NAMALWA (cell line): Measurements from ENCODE around the gene LAG3.

Source experiments
- DNase-seq: peaks from one replicate; pipeline ENCODE4 v3.0.0-alpha.2; 2015; ENCODE audit warnings: low spot score

Gene LAG3

GRCh38 chr12:6772726-6773589, 638 bp downstream of the LAG3 start:
- no peak for DNase-seq

GRCh38 chr12:6773590-6774351, 1.5 kb downstream of the LAG3 start:
- DNase-seq: no peak

GRCh38 chr12:6774499-6775062, 2.3 kb downstream of the LAG3 start:
- no peak for DNase-seq

DNA sequence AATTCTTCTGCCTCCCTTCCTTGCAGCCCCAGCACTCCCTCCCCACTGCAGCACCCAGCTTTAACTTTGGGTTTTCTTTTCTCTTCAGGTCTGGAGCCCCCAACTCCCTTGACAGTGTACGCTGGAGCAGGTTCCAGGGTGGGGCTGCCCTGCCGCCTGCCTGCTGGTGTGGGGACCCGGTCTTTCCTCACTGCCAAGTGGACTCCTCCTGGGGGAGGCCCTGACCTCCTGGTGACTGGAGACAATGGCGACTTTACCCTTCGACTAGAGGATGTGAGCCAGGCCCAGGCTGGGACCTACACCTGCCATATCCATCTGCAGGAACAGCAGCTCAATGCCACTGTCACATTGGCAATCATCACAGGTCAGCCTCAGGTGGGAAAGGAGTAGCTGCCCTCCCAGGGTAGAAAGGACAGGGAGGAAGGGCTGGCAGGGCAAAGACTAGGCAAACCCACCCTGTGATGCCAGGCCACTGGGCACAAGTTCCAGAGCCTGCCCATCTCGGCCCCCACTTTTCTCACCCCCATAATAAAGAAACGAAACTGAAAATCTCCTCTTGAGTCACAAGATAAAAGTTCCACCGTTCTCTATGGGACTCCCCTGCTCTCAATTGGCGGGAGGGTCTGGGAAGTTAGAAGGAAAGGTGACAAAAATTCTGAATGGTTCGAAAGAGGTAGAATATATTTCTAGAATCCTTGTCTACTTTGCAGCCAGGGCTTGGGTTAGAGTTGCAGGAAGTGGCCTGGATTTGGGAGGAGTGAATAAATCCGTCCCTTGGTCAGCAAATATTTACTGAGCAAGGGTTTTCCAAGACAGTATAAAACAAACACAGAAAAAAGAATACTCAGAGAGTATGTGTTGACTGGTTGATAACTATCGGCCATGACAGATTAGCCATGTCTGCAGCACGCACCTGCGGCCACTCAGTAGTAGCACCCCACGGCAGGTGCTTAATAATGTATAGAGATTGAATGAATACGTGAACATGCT, 3.2 kb downstream of the LAG3 start:
- DNase-seq: no peak

- no peak for DNase-seq
Observed at GRCh38 chr12:6777386-6777785, 5.1 kb downstream of the LAG3 start.

DNA sequence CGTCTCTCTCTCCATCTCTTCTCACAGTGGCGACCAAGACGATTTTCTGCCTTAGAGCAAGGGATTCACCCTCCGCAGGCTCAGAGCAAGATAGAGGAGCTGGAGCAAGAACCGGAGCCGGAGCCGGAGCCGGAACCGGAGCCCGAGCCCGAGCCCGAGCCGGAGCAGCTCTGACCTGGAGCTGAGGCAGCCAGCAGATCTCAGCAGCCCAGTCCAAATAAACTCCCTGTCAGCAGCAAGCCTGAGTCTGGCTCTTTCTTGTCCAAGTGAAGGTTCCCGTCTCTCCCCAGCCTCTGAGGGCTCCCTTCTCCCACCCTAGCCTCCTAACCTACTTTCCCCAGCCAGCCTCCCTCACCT, 5.9 kb downstream of the LAG3 start:
- DNase-seq: no peak

- DNase-seq: peak; percentile 95
Observed at GRCh38 chr12:6778574-6779550, 6.5 kb downstream of the LAG3 start.

DNA sequence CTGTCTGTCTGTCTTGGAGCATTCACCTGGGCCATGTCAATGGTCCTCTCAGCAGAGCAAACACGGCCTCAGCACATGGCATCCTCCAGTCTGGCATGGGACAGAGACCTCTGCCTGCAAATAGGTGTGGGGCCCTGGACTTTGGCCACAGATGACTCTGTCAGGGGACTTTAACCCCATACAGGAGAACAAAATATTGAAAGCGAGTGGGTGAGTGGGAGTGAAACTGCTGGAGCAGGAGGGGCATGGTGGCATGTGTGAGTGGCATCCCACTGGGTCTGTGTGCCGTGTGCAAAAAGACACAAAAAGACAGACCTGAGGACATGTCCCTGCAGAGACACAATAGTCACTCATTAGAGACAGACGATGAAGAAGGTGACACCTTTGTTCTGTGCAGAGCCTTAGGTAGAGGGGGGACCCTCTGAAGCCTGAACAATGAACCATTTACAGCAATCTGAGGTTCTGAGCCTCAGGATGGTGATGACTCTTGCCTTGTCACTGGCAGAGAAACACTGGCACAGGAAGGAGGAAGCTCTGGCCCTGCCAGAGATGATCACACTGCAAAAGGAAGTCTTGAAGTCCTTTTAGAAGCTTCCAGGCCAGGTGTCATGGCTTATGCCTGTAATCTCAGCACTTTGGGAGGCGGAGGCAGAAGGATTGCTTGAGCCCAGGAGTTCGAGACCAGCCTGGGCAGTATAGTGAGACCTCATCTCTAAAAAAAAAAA, 7.5 kb downstream of the LAG3 start:
- no peak for DNase-seq

- DNase-seq: no peak
Observed at GRCh38 chr12:6780573-6780972, 8.3 kb downstream of the LAG3 start.

DNA sequence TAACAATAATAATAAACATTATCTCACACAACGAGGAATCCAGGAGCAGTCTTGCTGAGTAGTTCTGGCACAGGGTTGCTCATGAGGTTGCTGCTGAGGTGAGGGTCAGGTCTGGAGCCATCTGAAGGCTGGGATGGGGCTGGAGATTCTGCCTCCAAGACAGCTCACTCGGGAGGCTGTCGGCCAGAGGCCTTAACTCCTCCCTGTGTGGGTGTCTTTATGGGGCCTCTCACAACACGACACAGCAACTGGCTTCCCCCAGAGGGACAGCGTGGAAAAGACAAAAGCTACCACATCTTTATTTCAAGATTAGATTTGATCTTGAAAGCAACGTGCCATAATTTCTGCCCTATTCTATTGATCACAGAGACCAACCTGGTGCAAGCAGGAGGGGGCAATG, 9.8 kb downstream of the LAG3 start:
- DNase-seq: no peak

- no peak for DNase-seq
Observed at GRCh38 chr12:6782850-6783566, 10.7 kb downstream of the LAG3 start.

DNA sequence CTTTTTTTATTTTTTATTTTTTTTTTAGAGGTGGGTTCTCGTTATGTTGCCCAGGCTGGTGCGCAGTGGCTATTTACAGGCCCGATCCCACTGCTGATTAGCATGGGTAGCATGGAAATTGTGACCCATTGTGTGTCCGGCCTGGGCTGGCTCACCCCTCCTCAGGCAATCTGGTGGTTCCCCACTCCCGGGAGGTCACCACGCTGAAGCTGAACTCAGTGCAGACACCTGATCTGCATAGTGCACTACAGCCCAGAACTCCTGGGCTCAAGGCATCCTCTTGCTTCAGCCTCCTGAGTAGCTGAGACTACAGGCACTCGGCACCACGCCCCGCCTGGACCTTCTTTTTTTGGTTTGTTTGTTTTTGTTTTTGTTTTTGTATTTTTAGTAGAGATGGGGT, 11.5 kb downstream of the LAG3 start:
- DNase-seq: no peak

DNA sequence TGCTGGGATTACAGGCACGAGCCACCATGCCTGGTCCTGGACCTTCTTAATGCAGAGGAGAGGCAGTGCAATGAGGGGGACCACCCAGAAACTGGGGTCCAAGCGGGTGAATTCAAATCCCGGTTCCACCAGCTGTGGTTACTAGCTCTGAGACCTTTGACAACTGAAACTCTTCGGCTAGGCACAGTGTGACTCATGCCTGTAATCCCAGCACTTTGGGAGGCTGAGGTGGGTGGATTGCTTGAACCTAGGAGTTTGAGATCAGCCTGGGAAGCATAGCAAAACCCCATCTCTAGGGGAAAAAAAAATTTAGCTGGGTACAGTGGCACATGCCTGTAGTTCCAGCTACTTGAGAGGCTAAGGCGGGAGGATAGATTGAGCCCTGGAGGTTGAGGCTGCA, 12.0 kb downstream of the LAG3 start:
- DNase-seq: no peak

DNA sequence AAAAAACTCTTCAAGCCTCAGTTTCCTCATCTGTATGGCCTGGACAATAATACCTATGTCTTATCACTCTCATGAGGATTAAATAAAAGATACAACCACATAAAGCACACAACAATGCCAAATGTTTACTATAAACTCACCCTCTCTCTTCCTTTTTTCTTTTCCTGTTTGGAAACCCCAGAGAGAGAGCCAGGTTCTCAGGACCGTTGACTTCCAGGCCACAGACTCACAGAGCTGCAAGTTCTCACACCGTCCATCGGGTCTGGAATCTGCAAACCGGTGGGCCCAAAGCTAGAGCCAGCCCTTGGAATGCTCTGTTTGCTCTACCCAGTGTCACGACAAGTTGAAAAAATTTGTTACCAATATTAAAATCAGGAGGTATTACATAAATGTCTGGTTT, 12.4 kb downstream of the LAG3 start:
- DNase-seq: no peak

GRCh38 chr12:6786416-6787094, 14.2 kb downstream of the LAG3 start:
- DNase-seq: no peak

GRCh38 chr12:6787309-6787708, 15.0 kb downstream of the LAG3 start:
- no peak for DNase-seq

DNA sequence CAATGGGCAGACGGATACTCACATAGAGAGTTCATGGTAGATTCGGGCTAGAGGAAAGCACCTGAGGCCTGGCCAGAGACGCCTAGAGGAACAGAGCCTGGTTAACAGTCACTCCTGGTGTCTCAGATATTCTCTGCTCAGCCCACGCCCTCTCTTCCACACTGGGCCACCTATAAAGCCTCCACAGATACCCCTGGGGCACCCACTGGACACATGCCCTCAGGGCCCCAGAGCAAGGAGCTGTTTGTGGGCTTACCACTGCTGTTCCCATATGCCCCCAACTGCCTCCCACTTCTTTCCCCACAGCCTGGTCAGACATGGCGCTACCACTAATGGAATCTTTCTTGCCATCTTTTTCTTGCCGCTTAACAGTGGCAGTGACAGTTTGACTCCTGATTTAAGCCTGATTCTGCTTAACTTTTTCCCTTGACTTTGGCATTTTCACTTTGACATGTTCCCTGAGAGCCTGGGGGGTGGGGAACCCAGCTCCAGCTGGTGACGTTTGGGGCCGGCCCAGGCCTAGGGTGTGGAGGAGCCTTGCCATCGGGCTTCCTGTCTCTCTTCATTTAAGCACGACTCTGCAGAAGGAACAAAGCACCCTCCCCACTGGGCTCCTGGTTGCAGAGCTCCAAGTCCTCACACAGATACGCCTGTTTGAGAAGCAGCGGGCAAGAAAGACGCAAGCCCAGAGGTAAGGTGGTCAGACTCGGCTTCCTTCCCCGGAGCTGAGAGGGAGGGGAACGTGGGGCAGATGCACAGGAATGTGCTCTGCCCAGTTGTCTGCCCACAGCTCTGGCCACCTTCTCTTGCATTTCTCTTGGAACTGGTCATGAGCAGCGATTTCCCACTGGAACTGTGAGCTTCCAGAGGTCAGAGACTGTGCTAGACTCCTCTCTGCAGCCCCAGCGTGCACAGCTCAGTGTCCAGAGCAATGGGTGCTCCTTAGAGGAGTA, 16.9 kb downstream of the LAG3 start, which contains the start of gene CD4:
TSS of gene CD4 (plus strand) at position 557 of the 953 bp plus-strand sequence. CDS start 10,611 bp downstream, outside the sequence.
- DNase-seq: no peak
